GM21786 (cell line): ENCODE measurements around the gene OCRL.

Experiments used
- ATAC-seq: cut with Tn5 transposase; IDR thresholded peaks from one replicate; pipeline ENCODE4 v1.9.1; 2021; ENCODE audit not compliant: unreplicated experiment

OCRL gene

GRCh38 chrX:129540068-129540653 is at the start of gene OCRL:
OCRL (plus strand) TSS chrX:129540259; CDS start chrX:129540440, 181 bp downstream.
- ATAC-seq, result peak; percentile 95

GRCh38 chrX:129490330-129490729 is 49.7 kb upstream of the OCRL start:
- no peak for ATAC-seq

GRCh38 chrX:129493643-129494042 is 46.4 kb upstream of the OCRL start:
- no peak for ATAC-seq

- no peak for ATAC-seq
These were observed 45.2 kb upstream of the OCRL start for GRCh38 chrX:129494887-129495286.

- no peak for ATAC-seq
These were observed 44.2 kb upstream of the OCRL start for GRCh38 chrX:129495900-129496299.

DNA sequence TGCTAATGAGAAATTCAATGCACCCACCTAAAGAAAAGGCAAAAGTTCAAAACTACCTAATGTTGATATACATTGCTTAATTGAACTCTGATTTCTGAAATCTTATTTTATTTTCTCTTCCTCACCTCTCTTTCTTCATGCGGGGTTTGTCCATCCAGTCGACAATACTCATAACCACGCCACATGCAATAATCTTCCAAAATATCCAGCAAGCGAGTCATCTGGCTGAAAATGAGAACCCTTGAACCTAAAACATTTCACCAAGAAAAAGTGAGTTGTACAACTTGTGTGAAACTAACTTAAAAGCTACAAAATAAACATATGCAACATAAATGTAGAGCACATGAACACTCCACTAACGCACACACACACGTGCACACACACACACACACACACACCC is 43.4 kb upstream of the OCRL start:
- ATAC-seq, result no peak

GRCh38 chrX:129497146-129497843 is 42.8 kb upstream of the OCRL start:
- ATAC-seq, result no peak

DNA sequence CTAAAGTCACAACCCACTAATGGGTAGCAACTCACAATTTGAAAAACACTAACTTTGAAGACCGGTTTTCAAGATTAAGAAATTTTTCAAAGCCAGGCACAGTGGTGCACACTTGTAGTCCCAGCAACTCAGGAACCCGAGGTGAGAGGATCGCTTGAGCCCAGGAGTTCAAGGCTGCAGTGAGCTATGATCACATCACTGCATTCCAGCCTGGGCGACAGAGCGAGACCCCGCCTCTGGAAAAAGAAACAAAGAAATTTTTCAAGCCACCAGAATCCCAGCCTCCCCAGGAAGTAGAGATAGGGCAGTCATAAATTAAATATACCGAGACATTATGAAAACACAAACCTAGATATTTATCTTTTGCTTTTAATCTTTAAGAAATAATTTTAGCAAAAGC is 29.7 kb upstream of the OCRL start:
- no peak for ATAC-seq

DNA sequence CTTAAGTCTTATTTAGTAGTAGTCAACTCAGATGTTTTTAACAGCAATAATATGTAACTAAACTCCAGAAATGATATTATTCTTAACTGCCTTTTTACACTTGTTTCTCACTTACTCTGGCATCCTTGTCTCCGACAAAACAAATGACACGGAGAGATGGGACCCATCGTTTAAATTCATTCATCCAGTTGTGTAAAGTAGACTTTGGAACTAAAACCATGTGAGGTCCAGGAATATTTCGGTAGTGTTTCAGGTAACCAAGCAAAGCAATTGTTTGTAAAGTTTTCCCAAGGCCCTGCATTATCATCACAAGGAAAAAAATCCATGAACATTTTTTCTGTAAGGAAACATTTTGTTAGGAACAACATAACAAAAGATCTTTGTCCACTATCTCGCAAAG is 28.4 kb upstream of the OCRL start:
- no peak for ATAC-seq

DNA sequence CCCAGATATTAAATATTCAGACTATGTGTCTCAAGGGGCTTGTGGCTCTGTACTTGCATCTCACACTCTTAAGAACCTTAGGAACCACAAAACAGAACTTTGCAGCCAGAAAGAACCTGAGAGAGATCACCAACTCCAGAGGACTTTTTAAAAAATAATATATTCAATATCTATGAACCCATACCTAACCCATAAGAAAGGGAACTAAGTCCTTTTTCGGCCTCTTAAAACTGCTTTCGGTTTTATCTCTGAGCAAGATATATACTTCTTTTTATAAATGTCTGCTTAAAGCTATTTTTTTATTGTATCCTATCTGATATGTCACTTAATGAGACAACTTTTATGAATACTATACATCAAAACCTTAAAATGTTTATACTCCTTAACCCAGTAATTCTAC is 27.6 kb upstream of the OCRL start:
- ATAC-seq, result no peak

DNA sequence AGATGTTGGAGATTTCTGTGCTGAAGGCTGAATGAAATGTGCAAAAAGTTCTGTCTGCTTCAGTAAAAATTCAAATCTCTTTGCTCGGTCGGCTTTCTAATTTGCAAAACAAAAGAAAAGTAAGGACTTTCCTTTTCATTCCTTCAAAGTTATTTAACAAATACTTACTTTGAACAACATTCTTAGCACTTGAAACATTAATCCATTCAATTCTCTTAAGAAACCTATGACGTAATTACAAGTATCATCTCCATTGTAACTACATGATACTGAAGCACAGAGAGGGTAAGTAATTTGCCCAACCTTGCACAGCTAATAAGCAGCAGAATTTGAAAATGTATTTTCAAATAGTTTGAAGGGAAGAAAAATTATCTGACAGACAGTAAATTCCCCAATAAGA is 23.7 kb upstream of the OCRL start:
- no peak for ATAC-seq

- no peak for ATAC-seq
These were observed 19.9 kb upstream of the OCRL start for GRCh38 chrX:129520151-129520550.

GRCh38 chrX:129522184-129523078 is 17.6 kb upstream of the OCRL start:
- ATAC-seq, result no peak

- no peak for ATAC-seq
These were observed 16.8 kb upstream of the OCRL start, which contains the start of gene SMARCA1 for GRCh38 chrX:129523079-129523911. SMARCA1 (minus strand) TSS chrX:129523490; CDS start chrX:129523370, 120 bp downstream.

DNA sequence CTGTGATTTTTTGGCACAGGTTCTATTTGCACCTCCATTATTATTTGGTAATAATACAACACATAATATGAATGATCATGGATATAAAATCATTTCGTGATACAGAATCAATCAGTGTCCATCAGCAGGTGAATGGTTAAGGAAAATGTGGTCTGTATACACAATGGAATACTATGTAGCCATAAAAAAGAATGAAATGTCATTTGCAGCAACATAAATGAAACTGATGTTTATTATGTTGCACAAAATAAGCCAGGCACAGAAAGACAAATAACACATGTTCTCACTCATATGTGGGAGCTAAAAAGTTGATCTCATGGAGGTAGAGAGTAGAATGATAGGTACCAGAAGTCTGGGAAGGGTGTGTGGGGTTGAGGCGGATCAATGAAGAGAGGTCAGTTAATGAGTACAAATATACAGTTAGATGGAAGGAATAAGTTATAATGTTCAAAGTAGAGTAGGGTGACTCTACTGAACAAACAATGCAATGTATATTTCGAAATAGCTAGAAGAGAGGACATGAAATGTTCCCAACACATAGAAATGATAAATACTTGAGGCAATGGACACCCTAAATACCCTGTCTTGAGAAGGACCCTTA is 15.7 kb upstream of the OCRL start:
- no peak for ATAC-seq

GRCh38 chrX:129525162-129525561 is 14.9 kb upstream of the OCRL start:
- ATAC-seq, result no peak

GRCh38 chrX:129525896-129526295 is 14.2 kb upstream of the OCRL start:
- ATAC-seq, result no peak

DNA sequence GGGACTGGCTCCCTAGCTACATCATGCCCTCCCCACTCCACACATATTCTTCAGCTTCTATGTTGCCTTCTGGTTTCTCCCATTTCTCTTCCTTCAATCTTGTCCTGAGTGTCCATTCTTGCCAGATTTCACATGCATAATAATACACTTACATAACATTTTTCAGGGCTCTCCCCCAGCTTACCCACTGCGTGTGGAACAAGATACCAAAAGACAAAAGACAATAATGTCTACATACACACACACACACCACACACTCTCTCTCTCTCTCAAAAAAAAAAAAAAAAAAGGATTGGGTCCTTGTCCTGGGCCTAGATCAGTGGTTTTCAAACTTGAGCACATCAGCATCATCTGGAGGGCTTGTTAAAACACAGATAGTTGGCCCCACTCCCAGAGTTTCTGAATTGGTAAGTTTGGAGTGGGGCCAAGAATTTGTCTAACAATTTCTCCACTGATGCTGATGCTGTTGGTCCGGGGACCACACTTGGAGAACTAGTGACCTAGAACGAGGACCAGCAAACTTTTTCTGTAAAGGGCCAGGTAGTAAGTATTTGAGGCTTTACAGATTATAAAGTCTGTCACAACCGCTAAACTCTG is 10.3 kb upstream of the OCRL start:
- no peak for ATAC-seq

DNA sequence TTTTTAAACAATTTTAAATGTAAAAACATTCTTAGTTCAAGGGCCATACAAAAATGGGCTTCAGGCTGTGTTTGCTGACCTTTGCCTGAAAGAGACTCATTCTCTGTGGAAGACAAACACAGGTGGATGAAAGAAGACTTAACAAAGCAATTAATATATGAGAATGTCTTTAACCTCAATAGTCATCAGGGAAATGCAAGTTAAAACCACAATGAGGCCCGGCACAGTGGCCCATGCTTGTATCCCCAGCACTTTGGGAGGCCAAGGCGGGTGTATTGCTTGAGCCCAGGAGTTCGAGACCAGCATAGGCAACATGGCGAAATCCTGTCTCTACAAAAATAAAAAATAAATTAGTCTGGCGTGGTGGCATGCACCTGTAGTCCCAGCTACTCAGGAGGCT is 9.6 kb upstream of the OCRL start:
- ATAC-seq, result no peak

GRCh38 chrX:129531132-129531531 is 8.9 kb upstream of the OCRL start:
- ATAC-seq, result no peak
